GM19452 (cell line): ENCODE data around the gene FAM8A1.
"Not testable (repeated sequence)": the region's sequence is repeated elsewhere in the genome, so short reads cannot be mapped to it uniquely, and the experiment has no call there.

Source experiments
- ATAC-seq: cut with Tn5 transposase; IDR thresholded peaks from one replicate; pipeline ENCODE4 v1.9.1; 2021; ENCODE audit not compliant: unreplicated experiment

Gene FAM8A1

GRCh38 chr6:17599877-17600526 lies at the start of gene FAM8A1:
FAM8A1 (plus strand) TSS chr6:17600302; CDS start chr6:17600410, 108 bp downstream.
- peak; percentile 85 for ATAC-seq

GRCh38 chr6:17551383-17551958 lies 48.6 kb upstream of the FAM8A1 start:
- ATAC-seq: no peak

GRCh38 chr6:17552861-17553260 lies 47.2 kb upstream of the FAM8A1 start:
- no peak for ATAC-seq

- no peak for ATAC-seq
These were observed 44.1 kb upstream of the FAM8A1 start for GRCh38 chr6:17556014-17556413.

GRCh38 chr6:17562636-17563035 lies 37.5 kb upstream of the FAM8A1 start:
- no peak for ATAC-seq

- no peak for ATAC-seq
These were observed 34.7 kb upstream of the FAM8A1 start for GRCh38 chr6:17565399-17565798.

DNA sequence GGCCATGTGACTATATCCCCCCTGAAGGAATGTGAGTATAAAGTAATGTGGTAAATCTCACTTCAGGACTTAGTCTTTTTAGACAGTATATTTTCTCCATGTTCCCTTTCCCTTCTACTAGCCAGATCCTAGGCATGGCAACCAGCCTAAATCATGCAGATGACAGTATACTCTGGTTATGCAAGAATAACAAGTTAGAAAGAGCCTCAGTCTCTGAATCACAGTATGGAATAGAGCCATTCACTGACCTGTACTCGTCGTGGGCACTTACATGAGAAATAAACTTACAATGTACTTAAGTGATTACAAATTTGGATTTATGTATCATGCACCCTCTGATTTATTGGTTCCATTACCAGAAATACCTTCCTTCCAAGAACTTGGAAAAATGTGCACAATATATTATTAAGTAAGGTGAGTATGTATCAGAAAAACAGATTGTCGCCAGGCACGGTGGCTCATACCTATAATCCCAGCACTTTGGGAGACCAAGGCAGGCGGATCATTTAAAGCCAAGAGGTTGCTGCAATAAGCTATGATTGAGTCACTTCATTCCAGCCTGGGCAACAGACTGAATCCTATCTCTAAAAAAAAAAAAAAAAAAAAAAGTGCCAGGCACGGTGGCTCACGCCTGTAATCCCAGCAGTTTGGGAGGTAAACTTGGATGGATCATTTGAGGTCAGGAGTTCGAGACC lies 25.1 kb upstream of the FAM8A1 start:
- no peak for ATAC-seq

DNA sequence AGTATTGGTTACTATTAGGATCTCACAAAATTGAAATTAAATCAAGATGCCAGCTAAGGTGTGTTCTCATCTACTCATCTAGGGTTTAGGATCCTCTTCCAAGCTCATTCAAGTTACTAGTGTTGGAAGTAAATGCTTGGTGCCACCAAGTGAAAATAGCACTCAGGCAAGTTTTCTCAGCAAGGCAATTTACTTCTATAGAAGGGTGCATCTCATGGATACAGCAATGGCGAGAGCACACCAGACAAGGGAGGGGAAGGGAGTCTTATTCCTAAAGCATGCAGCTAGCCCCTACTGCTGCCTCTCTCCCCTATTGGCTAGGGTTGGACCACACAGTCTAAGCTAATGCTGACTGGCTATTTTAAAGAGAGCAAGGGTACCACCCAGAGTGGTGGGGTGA lies 23.0 kb upstream of the FAM8A1 start:
- ATAC-seq: no peak

DNA sequence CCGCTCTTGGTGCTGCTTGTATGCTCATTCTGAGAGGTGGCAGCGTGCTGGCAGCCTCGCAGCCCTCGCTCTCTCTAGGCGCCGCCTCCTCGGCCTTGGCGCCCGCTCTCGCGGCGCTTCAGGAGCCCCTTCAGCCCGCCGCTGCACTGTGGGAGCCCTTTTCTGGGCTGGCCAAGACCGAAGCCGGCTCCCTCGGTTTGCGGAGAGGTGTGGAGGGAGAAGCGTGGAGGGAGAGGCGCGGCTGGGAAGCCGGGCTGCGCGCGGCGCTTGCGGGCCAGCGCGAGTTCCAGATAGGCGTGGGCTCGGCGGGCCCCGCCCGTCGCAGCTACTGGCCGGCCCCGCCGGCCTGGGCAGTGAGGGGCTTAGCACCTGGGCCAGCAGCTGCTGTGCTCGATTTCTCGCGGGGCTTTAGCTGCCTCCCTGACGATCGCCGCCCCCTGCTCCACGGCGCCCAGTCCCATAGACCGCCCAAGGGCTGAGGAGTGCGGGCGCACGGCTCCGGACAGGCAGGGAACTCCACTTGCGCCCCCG lies 19.5 kb upstream of the FAM8A1 start:
- ATAC-seq: peak; percentile 67

- not testable (repeated sequence) for ATAC-seq
These were observed 18.8 kb upstream of the FAM8A1 start for GRCh38 chr6:17581282-17581681.

GRCh38 chr6:17583811-17584210 lies 16.3 kb upstream of the FAM8A1 start:
- no peak for ATAC-seq

GRCh38 chr6:17584241-17584803 lies 15.8 kb upstream of the FAM8A1 start:
- ATAC-seq: no peak

DNA sequence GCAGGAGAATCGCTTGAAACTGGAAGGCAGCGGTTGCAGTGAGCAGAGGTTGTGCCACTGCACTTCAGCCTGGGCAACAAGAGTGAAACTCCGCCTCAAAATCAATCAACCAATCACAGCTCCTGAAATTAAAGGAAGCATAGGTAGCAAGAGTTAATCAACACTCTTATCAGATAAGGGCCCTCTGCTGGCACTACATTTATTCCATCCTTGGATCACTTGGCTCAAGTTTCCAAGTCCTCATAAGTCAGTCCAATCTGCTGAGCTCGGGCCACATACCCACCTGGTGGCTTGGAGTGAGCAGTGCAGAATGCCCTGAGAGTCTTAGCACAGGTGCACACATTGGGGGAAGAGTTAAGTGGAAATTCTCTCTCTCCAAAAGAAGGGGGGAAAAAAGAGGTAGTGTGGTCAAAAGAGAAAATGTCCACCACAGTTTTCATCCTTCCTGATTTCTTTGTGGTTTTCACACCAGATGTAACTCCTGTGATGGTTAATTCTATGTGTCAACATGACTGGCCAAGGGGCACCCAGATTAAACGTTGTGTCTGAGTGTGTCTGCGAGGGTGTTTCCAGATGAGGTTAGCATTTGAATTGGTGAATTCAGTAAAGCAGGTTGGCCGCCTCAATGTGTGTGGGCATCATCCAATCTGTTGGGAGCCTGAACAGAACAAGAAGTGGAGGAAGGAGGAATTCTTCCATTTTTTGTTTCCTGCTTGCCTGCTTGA lies 14.2 kb upstream of the FAM8A1 start:
- no peak for ATAC-seq

DNA sequence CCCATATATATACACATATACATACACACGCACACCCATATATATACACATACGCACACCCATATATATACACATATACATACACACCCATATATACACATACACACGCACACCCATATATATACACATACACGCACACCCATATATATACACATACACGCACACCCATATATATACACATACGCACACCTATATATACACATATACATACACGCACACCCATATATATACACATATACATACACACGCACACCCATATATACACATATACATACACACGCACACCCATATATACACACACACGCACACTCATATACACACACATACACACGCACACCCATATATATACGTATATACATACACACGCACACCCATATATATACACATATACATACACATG lies 13.5 kb upstream of the FAM8A1 start:
- ATAC-seq: not testable (repeated sequence)

GRCh38 chr6:17588011-17588410 lies 12.1 kb upstream of the FAM8A1 start:
- no peak for ATAC-seq

DNA sequence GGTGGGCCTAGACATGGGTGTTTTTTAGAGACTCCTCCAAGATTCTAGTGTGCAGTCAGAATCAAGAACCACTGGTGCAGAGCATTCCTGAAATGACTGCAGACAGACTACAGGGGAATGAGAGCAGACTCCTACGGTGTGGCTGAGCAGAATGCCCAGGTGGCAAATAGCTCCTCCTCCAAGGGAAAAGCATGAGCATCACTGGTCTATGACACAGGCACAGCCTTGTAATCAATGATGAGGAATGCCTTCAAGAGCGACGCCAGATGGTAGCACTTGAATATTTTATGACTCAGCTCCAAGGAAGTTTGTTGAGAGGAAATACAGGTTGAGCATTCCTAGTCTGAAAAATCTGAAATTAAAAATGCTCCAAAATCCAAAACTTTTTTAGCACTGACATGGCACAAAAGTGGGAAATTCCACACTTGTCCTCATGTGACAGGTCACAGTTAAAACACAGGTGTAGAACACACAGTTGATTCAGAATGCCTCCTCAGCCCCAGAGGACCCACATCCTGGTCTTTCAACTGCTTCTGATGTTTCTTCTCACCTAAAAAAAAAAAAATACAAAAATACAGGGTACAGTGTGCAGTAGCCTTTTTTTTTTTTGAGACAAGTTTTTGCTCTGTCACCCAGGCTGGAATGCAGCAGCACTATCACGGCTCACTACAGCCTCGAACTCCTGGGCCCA lies 10.6 kb upstream of the FAM8A1 start:
- ATAC-seq: no peak

- ATAC-seq: no peak
These were observed 8.8 kb upstream of the FAM8A1 start for GRCh38 chr6:17591287-17591686.

- ATAC-seq: no peak
These were observed 6.9 kb upstream of the FAM8A1 start for GRCh38 chr6:17593246-17593645.

DNA sequence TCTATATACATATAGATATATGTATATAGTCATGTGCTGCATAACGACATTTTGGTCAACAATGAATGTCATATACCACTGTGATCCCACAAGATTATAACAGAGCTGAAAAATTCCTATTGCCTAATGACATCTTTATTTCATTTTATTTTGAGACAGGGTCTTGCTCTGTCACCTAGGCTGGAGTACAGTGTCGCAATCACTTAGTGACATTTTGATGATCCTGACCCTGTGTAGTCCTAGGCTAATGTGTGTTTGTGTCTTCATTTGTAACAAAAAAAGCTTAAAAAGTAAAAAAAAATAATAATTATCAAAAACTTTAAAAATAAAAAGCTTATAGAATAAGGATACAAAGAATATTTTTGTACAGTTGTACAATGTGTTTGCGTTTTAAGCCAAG lies 4.0 kb upstream of the FAM8A1 start:
- ATAC-seq: no peak

GRCh38 chr6:17600527-17601385 lies 654 bp downstream of the FAM8A1 start:
- ATAC-seq: peak; percentile 54
